HEK293 (cell line): ENCODE measurements around the gene LTBP1.
"Not testable (repeated sequence)": the region's sequence is repeated elsewhere in the genome, so short reads cannot be mapped to it uniquely, and the experiment has no call there.

ENCODE experiments used
- CTCF ChIA-PET: fragments of 350-600 bp; formaldehyde crosslinking; extraction: SDS; loops from one replicate; lab custom pipeline; 2021; ENCODE audit warnings: antibody characterized with exemption; lab: Yijun Ruan, JAX
- POLR2A ChIA-PET: fragments of 300-600 bp; formaldehyde crosslinking; extraction: SDS; loops from one replicate; lab custom pipeline; 2020; ENCODE audit warnings: antibody characterized with exemption, inconsistent platforms; lab: Yijun Ruan, JAX
- H3K27ac ChIP-seq: fragments of 200-500 bp; sonication (Bioruptor generic); 2 replicates; pipeline ENCODE4 v1.5.1; 2014; ENCODE audit warnings: low read depth, low read length, control low read depth, inconsistent platforms; ENCODE audit errors: extremely low read depth
- H3K36me3 ChIP-seq, 2 experiments: fragments of 200-500 bp in 1 of 2; sonication (Bioruptor generic) in 1 of 2; 1 replicate in 1 of 2; 2 replicates in 1 of 2; pipeline ENCODE4 v1.5.1; 2014 to 2017; ENCODE audit warnings: inconsistent platforms in 2 of 2, low read length in 2 of 2; ENCODE audit not compliant: control insufficient read depth in 2 of 2, insufficient read depth in 1 of 2
- H3K4me1 ChIP-seq: fragments of 200-500 bp; sonication (Bioruptor generic); 2 replicates; pipeline ENCODE4 v1.5.1; 2014; ENCODE audit warnings: mild to moderate bottlenecking, low read length, inconsistent platforms; ENCODE audit not compliant: control insufficient read depth, insufficient read depth
- H3K4me3 ChIP-seq: 2 replicates; pipeline ENCODE4 v1.5.1; 2011; ENCODE audit warnings: low read depth, mild to moderate bottlenecking, control low read depth, low read length, moderate library complexity
- H3K9me3 ChIP-seq: fragments of 200-500 bp; sonication (Bioruptor generic); 2 replicates; pipeline ENCODE4 v1.5.1; 2014; ENCODE audit warnings: low read depth, low read length, inconsistent platforms; ENCODE audit not compliant: control insufficient read depth, insufficient read depth
- KLF16 ChIP-seq: fragments of 450-650 bp; formaldehyde crosslinking; IDR thresholded peaks from 2 replicates; pipeline ENCODE4 v1.5.1; 2017; ENCODE audit warnings: missing biosample characterization, missing genetic modification characterization
- KLF8 ChIP-seq: fragments of 450-650 bp; formaldehyde crosslinking; IDR thresholded peaks from 2 replicates; pipeline ENCODE4 v1.5.1; 2016; ENCODE audit warnings: missing biosample characterization, missing genetic modification characterization
- MYNN ChIP-seq: fragments of 450-650 bp; formaldehyde crosslinking; IDR thresholded peaks from 2 replicates; pipeline ENCODE4 v1.5.1; 2016; ENCODE audit warnings: missing biosample characterization, missing genetic modification characterization, borderline replicate concordance
- SP7 ChIP-seq: fragments of 450-650 bp; formaldehyde crosslinking; IDR thresholded peaks from 2 replicates; pipeline ENCODE4 v1.5.1; 2016; ENCODE audit warnings: missing biosample characterization, missing genetic modification characterization
- ZBTB20 ChIP-seq: fragments of 450-650 bp; formaldehyde crosslinking; IDR thresholded peaks from 2 replicates; pipeline ENCODE4 v1.5.1; 2016; ENCODE audit warnings: missing biosample characterization, missing genetic modification characterization
- ZBTB48 ChIP-seq: fragments of 450-650 bp; formaldehyde crosslinking; IDR thresholded peaks from 2 replicates; pipeline ENCODE4 v1.5.1; 2016; ENCODE audit warnings: missing biosample characterization, missing genetic modification characterization
- ZFHX2 ChIP-seq: fragments of 450-650 bp; formaldehyde crosslinking; conservative IDR thresholded peaks from 2 replicates; pipeline ENCODE4 v1.5.1; 2016; ENCODE audit warnings: missing biosample characterization, missing genetic modification characterization
- ZNF138 ChIP-seq: fragments of 450-650 bp; formaldehyde crosslinking; IDR thresholded peaks from 2 replicates; pipeline ENCODE4 v1.5.1; 2016; ENCODE audit warnings: missing biosample characterization, missing genetic modification characterization, borderline replicate concordance
- ZNF302 ChIP-seq: fragments of 450-650 bp; formaldehyde crosslinking; IDR thresholded peaks from 2 replicates; pipeline ENCODE4 v1.5.1; 2016; ENCODE audit warnings: missing biosample characterization, missing genetic modification characterization, low read depth
- ZNF549 ChIP-seq: fragments of 450-650 bp; IDR thresholded peaks from 2 replicates; pipeline ENCODE4 v1.5.1; 2018; ENCODE audit warnings: missing biosample characterization, missing genetic modification characterization, mild to moderate bottlenecking, inconsistent platforms, moderate library complexity
- ZNF626 ChIP-seq: fragments of 450-650 bp; sonication (Bioruptor Pico); formaldehyde crosslinking; IDR thresholded peaks from 2 replicates; pipeline ENCODE4 v1.5.1; 2018; ENCODE audit warnings: missing biosample characterization, missing genetic modification characterization, inconsistent platforms
- ZNF639 ChIP-seq: fragments of 450-650 bp; formaldehyde crosslinking; IDR thresholded peaks from 2 replicates; pipeline ENCODE4 v1.5.1; 2016; ENCODE audit warnings: missing biosample characterization, missing genetic modification characterization
- ZNF658 ChIP-seq: fragments of 450-650 bp; formaldehyde crosslinking; IDR thresholded peaks from 2 replicates; pipeline ENCODE4; 2016; ENCODE audit warnings: missing biosample characterization, missing genetic modification characterization
- TF ChIP-seq, protein P1 (sequence below): fragments of 450-650 bp; formaldehyde crosslinking; IDR thresholded peaks from 2 replicates; pipeline ENCODE4 v1.5.1; 2017; ENCODE audit warnings: missing biosample characterization, missing genetic modification characterization
- TF ChIP-seq, protein P2 (sequence below): fragments of 450-650 bp; formaldehyde crosslinking; IDR thresholded peaks from 2 replicates; pipeline ENCODE4; 2016; ENCODE audit warnings: missing biosample characterization, missing genetic modification characterization
- TF ChIP-seq, protein P3 (sequence below): fragments of 450-650 bp; formaldehyde crosslinking; IDR thresholded peaks from 2 replicates; pipeline ENCODE4 v1.5.1; 2016; ENCODE audit warnings: missing biosample characterization, missing genetic modification characterization

The LTBP1 gene

GRCh38 chr2:33168425-33168824, 221.7 kb downstream of the LTBP1 start:
- H3K36me3 ChIP-seq, result no peaks in the 10 kb centered on the region
- POLR2A ChIA-PET, result no interaction called here
- no peak overlapping the region for H3K4me3 ChIP-seq
- TF ChIP-seq ZNF658 (tag by site-specific recombination) (no peak), MYNN (no peak), ZNF549 (tag by site-specific recombination) (no peak), ZNF302 (tag by site-specific recombination) (no peak)
- TF ChIP-seq, protein P1, sequence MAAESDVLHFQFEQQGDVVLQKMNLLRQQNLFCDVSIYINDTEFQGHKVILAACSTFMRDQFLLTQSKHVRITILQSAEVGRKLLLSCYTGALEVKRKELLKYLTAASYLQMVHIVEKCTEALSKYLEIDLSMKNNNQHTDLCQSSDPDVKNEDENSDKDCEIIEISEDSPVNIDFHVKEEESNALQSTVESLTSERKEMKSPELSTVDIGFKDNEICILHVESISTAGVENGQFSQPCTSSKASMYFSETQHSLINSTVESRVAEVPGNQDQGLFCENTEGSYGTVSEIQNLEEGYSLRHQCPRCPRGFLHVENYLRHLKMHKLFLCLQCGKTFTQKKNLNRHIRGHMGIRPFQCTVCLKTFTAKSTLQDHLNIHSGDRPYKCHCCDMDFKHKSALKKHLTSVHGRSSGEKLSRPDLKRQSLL (tag by site-specific recombination), result no peak
- TF ChIP-seq, all 188 proteins: peak for 0
- H3K9me3 ChIP-seq, result no peaks in the 10 kb centered on the region
- no peak overlapping the region for H3K27ac ChIP-seq
- CTCF ChIA-PET, result interaction anchor here (0.7 kb wide), 1 partner anchor 136 kb away, joined by 6 read pairs; no protein-coding TSS in a partner anchor
- 0 out of 2 replicates have a peak, but pooled peaks cover 2% of the 10 kb centered on the region for H3K4me1 ChIP-seq

DNA sequence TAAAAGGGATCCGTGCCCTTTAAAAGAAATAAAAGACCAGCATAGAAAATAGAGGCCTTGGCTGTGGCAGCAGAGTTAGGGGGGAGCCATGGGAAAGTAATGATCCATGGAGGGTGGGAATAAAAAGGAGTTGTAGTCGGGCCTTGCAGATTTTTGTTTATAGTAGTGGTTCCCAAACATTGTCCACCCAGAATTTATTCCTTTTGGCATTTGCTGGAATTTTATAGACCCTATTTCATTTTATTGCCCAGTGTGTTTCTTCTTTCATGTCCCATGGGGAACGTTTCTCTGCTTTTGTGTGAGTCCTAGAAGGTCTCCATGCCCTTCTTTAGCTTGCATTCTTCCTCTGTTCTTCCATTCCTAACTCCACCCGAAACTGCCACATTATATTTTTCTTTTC, 222.2 kb downstream of the LTBP1 start:
- H3K36me3 ChIP-seq, result no peaks in the 10 kb centered on the region
- H3K4me3 ChIP-seq, result no peak overlapping the region
- CTCF ChIA-PET, result interaction anchor here (0.7 kb wide), 2 partner anchors 118 to 136 kb away, joined by 4 to 6 read pairs; no protein-coding TSS in a partner anchor
- TF ChIP-seq ZNF626 (tag by site-specific recombination) (no peak), KLF8 (tag by site-specific recombination) (no peak)
- TF ChIP-seq, all 188 proteins: peak for 0
- POLR2A ChIA-PET, result no interaction called here
- Histone ChIP-seq H3K27ac (no peak overlapping the region), H3K9me3 (no peaks in the 10 kb centered on the region), H3K4me1 (0 out of 2 replicates have a peak, but pooled peaks cover 2% of the 10 kb centered on the region)

DNA sequence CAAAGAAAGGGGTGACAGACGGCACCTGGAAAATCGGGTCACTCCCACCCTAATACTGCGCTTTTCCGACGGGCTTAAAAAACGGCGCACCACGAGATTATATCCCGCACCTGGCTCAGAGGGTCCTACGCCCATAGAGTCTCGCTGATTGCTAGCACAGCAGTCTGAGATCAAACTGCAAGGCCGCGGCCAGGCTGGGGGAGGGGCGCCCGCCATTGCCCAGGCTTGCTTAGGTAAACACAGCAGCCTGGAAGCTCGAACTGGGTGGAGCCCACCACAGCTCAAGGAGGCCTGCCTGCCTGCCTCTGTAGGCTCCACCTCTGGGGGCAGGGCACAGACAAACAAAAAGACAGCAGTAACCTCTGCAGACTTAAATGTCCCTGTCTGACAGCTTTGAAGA, 223.5 kb downstream of the LTBP1 start:
- H3K4me3 ChIP-seq, H3K9me3 ChIP-seq, H3K27ac ChIP-seq, H3K4me1 ChIP-seq, H3K36me3 ChIP-seq, POLR2A ChIA-PET, CTCF ChIA-PET: not testable (repeated sequence)

DNA sequence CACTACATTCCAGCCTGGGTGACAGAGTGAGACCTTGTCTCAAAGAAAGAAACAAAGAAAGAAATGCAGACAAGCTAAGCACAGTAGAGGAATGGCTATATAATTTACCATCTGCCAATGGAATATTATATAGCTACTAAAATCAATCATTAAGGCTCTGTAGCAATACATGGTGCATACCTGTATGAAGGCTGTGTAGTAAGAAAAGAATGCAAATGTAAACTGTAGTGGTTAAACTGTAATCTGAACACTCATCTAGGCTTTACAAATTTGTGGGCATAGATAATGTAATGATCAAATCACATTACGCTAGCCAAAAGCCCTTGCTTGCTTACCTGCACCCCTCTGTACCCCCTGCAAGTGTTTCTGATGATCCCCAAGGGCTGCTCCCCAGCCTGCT, 230.9 kb downstream of the LTBP1 start:
- POLR2A ChIA-PET, result no interaction called here
- Histone ChIP-seq H3K36me3 (no peaks in the 10 kb centered on the region), H3K9me3 (no peaks in the 10 kb centered on the region), H3K4me1 (no peaks in the 10 kb centered on the region), H3K4me3 (no peak overlapping the region), H3K27ac (no peak overlapping the region)
- CTCF ChIA-PET, result no interaction called here
- TF ChIP-seq ZNF138 (no peak), SP7 (tag by site-specific recombination) (no peak), KLF16 (tag by site-specific recombination) (no peak)

- ChIA-PET CTCF (no interaction called here), POLR2A (no interaction called here)
- Histone ChIP-seq H3K4me3 (no peak overlapping the region), H3K4me1 (no peaks in the 10 kb centered on the region), H3K9me3 (no peaks in the 10 kb centered on the region), H3K27ac (no peak overlapping the region), H3K36me3 (no peaks in the 10 kb centered on the region)
- TF ChIP-seq ZBTB48 (no peak), ZBTB20 (no peak), ZNF639 (tag by site-specific recombination) (no peak), ZFHX2 (tag by site-specific recombination) (no peak)
- TF ChIP-seq, protein P2, sequence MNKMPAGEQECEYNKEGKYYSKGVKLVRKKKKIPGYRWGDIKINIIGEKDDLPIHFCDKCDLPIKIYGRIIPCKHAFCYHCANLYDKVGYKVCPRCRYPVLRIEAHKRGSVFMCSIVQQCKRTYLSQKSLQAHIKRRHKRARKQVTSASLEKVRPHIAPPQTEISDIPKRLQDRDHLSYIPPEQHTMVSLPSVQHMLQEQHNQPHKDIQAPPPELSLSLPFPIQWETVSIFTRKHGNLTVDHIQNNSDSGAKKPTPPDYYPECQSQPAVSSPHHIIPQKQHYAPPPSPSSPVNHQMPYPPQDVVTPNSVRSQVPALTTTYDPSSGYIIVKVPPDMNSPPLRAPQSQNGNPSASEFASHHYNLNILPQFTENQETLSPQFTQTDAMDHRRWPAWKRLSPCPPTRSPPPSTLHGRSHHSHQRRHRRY, result no peak
- TF ChIP-seq, protein P3, sequence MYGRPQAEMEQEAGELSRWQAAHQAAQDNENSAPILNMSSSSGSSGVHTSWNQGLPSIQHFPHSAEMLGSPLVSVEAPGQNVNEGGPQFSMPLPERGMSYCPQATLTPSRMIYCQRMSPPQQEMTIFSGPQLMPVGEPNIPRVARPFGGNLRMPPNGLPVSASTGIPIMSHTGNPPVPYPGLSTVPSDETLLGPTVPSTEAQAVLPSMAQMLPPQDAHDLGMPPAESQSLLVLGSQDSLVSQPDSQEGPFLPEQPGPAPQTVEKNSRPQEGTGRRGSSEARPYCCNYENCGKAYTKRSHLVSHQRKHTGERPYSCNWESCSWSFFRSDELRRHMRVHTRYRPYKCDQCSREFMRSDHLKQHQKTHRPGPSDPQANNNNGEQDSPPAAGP (tag by site-specific recombination), result no peak
Measured at GRCh38 chr2:33178209-33178608, 231.5 kb downstream of the LTBP1 start.
